HCT116 (cell line): ENCODE results near the gene STARD5. TPM values are rescaled to one million over a fixed set of nuclear protein-coding genes. Genes with fewer than 3 reads are reported as not detected.

Experiments used
- ATAC-seq: fragments of 200-7000 bp; cut with Tn5 transposase; 2 replicates; pipeline ENCODE4 v1.9.1; 2020; ENCODE audit warnings: mild to moderate bottlenecking, moderate library complexity
- BruUV-seq: library from RNA; stranded (reverse); fragments of 400-500 nt; replicated peaks from 2 replicates; lab custom pipeline; 2021; lab: Mats Ljungman, UMichigan
- CTCF ChIA-PET: fragments of 300-600 bp; sonication (Branson Sonifier 250); formaldehyde crosslinking; loops from one replicate; lab custom pipeline; 2021; ENCODE audit warnings: antibody characterized with exemption; lab: Charles Lee
- POLR2A ChIA-PET: fragments of 300-600, 350-600 bp; sonication (Branson Sonifier 250); formaldehyde crosslinking; loops from one replicate; lab custom pipeline; 2021; ENCODE audit warnings: antibody characterized with exemption; lab: Charles Lee
- RAD21 ChIA-PET, 2 experiments: fragments of 300-600 bp; sonication (Branson Sonifier 250); formaldehyde crosslinking; loops; one replicate each; lab custom pipeline; 2023; ENCODE audit warnings: low total read pairs in 2 of 2; ENCODE audit not compliant: uncharacterized antibody in 2 of 2, unreplicated experiment in 2 of 2, low non-redundant PET in 1 of 2; lab: Charles Lee
- DNase-seq: peaks from one replicate; pipeline ENCODE4 v3.0.0-alpha.2; 2010; ENCODE audit warnings: low read depth, low spot score
- H2AFZ ChIP-seq: fragments of 200-600 bp; shearing (Covaris generic), sonication (generic); 2 replicates; pipeline ENCODE4 v1.6.1; 2017; ENCODE audit warnings: low read depth, mixed run types, mixed read lengths, antibody characterized with exemption, low read length; ENCODE audit not compliant: poor library complexity, severe bottlenecking
- H3K27ac ChIP-seq: 2 replicates; pipeline ENCODE4 v1.5.1; 2012; ENCODE audit warnings: low read depth, low read length
- H3K27me3 ChIP-seq: fragments of 200-600 bp; sonication (generic); 2 replicates; pipeline ENCODE4 v1.6.1; 2016; ENCODE audit warnings: mixed run types, low read length, mixed read lengths; ENCODE audit not compliant: insufficient read depth
- H3K36me3 ChIP-seq, 2 experiments: fragments of 200-500 bp in 1 of 2; fragments of 200-600 bp in 1 of 2; sonication (Bioruptor generic) in 1 of 2; sonication (generic) in 1 of 2; 2 replicates each; pipeline versions ENCODE4 v1.5.1 to v1.6.1; 2014 to 2016; ENCODE audit warnings: low read length in 2 of 2, inconsistent platforms in 1 of 2, mixed read lengths in 1 of 2, mixed run types in 1 of 2; ENCODE audit not compliant: insufficient read depth in 2 of 2, control insufficient read depth in 1 of 2
- H3K4me1 ChIP-seq, 2 experiments: fragments of 200-600 bp in 1 of 2; sonication (generic) in 1 of 2; 2 replicates each; pipeline versions ENCODE4 v1.5.1 to v1.6.1; 2012 to 2017; ENCODE audit warnings: low read length in 2 of 2, inconsistent platforms in 1 of 2, mild to moderate bottlenecking in 1 of 2, mixed read lengths in 1 of 2, mixed run types in 1 of 2, moderate library complexity in 1 of 2; ENCODE audit not compliant: insufficient read depth in 2 of 2, control insufficient read depth in 1 of 2
- H3K4me2 ChIP-seq: fragments of 200-600 bp; sonication (generic); 2 replicates; pipeline ENCODE4 v1.6.1; 2017; ENCODE audit warnings: mixed run types, low read length, mixed read lengths
- H3K4me3 ChIP-seq, 2 experiments: fragments of 200-600 bp in 1 of 2; sonication (generic) in 1 of 2; replicated peaks in 1 of 2; 2 replicates each; pipeline ENCODE4 v1.5.1; 2011 to 2016; ENCODE audit warnings: low read length in 2 of 2, control low read depth in 1 of 2, low read depth in 1 of 2, mild to moderate bottlenecking in 1 of 2, mixed read lengths in 1 of 2, mixed run types in 1 of 2
- H3K79me2 ChIP-seq: fragments of 200-600 bp; sonication (generic); 2 replicates; pipeline ENCODE4 v1.6.1; 2017; ENCODE audit warnings: mild to moderate bottlenecking, mixed run types, low read length, moderate library complexity, mixed read lengths; ENCODE audit not compliant: insufficient read depth
- H3K9ac ChIP-seq: fragments of 200-600 bp; sonication (generic); 2 replicates; pipeline ENCODE4 v1.6.1; 2016; ENCODE audit warnings: low read length, mixed read lengths
- H3K9me2 ChIP-seq: fragments of 200-600 bp; sonication (generic), shearing (Covaris generic); 2 replicates; pipeline ENCODE4 v1.6.1; 2017; ENCODE audit warnings: mixed run types, mild to moderate bottlenecking, moderate library complexity; ENCODE audit not compliant: insufficient read depth
- H3K9me3 ChIP-seq, 2 experiments: fragments of 200-500 bp in 1 of 2; fragments of 200-600 bp in 1 of 2; sonication (Bioruptor generic) in 1 of 2; sonication (generic) in 1 of 2; 2 replicates each; pipeline ENCODE4 v1.6.1; 2014 to 2017; ENCODE audit warnings: low read length in 2 of 2, mixed read lengths in 2 of 2, inconsistent platforms in 1 of 2, low read depth in 1 of 2, mild to moderate bottlenecking in 1 of 2, mixed run types in 1 of 2, moderate library complexity in 1 of 2; ENCODE audit not compliant: control insufficient read depth in 1 of 2, insufficient read depth in 1 of 2
- H4K20me1 ChIP-seq: fragments of 200-600 bp; sonication (generic), shearing (Covaris generic); 2 replicates; pipeline ENCODE4 v1.6.1; 2017; ENCODE audit warnings: mixed run types, mild to moderate bottlenecking, moderate library complexity; ENCODE audit not compliant: insufficient read depth
- ATF3 ChIP-seq: IDR thresholded peaks from 2 replicates; pipeline ENCODE4 v1.6.1; 2012
- CEBPB ChIP-seq: IDR thresholded peaks from 2 replicates; pipeline ENCODE4 v1.6.1; 2012; ENCODE audit warnings: low read depth
- CTCF ChIP-seq, 3 experiments: fragments of 200-600 bp in 1 of 3; sonication (generic) in 1 of 3; IDR thresholded peaks in 2 of 3; conservative IDR thresholded peaks in 1 of 3; 2 replicates each; pipeline ENCODE4 v1.5.1; 2012 to 2017; ENCODE audit warnings: low read depth in 2 of 3, low read length in 2 of 3, antibody characterized with exemption in 1 of 3, borderline replicate concordance in 1 of 3, control low read depth in 1 of 3, mild to moderate bottlenecking in 1 of 3, mixed read lengths in 1 of 3, mixed run types in 1 of 3, moderate library complexity in 1 of 3; ENCODE audit not compliant: insufficient read depth in 1 of 3
- EGR1 ChIP-seq: IDR thresholded peaks from 2 replicates; pipeline ENCODE4 v1.6.1; 2012; ENCODE audit warnings: low read depth
- ELF1 ChIP-seq: IDR thresholded peaks from 2 replicates; pipeline ENCODE4 v1.6.1; 2012; ENCODE audit warnings: low read depth, borderline replicate concordance
- EZH2phosphoT487 ChIP-seq: fragments of 200-600 bp; IDR thresholded peaks from 2 replicates; pipeline ENCODE4 v1.6.1; 2018; ENCODE audit warnings: antibody characterized with exemption, borderline replicate concordance
- FOSL1 ChIP-seq: IDR thresholded peaks from 2 replicates; pipeline ENCODE4 v1.6.1; 2012; ENCODE audit warnings: low read depth
- JUND ChIP-seq: IDR thresholded peaks from 2 replicates; pipeline ENCODE4 v1.6.1; 2012
- MAX ChIP-seq: IDR thresholded peaks from 2 replicates; pipeline ENCODE4 v1.6.1; 2012
- POLR2A ChIP-seq: IDR thresholded peaks from 2 replicates; pipeline ENCODE4 v1.7.0; 2011; ENCODE audit warnings: borderline replicate concordance; ENCODE audit not compliant: insufficient read depth, insufficient read length; ENCODE audit errors: extremely low read depth
- POLR2AphosphoS5 ChIP-seq: IDR thresholded peaks from 2 replicates; pipeline ENCODE4 v1.6.1; 2011; ENCODE audit warnings: mild to moderate bottlenecking, low read depth, low read length, moderate library complexity
- RAD21 ChIP-seq: IDR thresholded peaks from 2 replicates; pipeline ENCODE4 v1.6.1; 2012; ENCODE audit warnings: low read depth, mild to moderate bottlenecking
- SIN3A ChIP-seq: IDR thresholded peaks from 2 replicates; pipeline ENCODE4 v1.6.1; 2012; ENCODE audit warnings: low read depth
- SP1 ChIP-seq: IDR thresholded peaks from 2 replicates; pipeline ENCODE4 v1.6.1; 2012; ENCODE audit warnings: low read depth
- SRF ChIP-seq: IDR thresholded peaks from 2 replicates; pipeline ENCODE4 v1.6.1; 2012; ENCODE audit warnings: low read depth
- TCF7L2 ChIP-seq: IDR thresholded peaks from 2 replicates; pipeline ENCODE4 v1.7.0; 2011; ENCODE audit warnings: borderline replicate concordance, inconsistent platforms; ENCODE audit not compliant: insufficient read depth, insufficient read length; ENCODE audit errors: extremely low read depth
- YY1 ChIP-seq: IDR thresholded peaks from 2 replicates; pipeline ENCODE4 v1.6.1; 2011; ENCODE audit warnings: low read length, low read depth, moderate library complexity, mild to moderate bottlenecking; ENCODE audit not compliant: insufficient replicate concordance; ENCODE audit errors: extremely low read depth
- ZBTB33 ChIP-seq: IDR thresholded peaks from 2 replicates; pipeline ENCODE4 v1.6.1; 2011; ENCODE audit warnings: mild to moderate bottlenecking, low read length, moderate library complexity; ENCODE audit not compliant: insufficient replicate concordance; ENCODE audit errors: extremely low read depth
- ZNF274 ChIP-seq: fragments of 200-500 bp; sonication (Bioruptor generic); IDR thresholded peaks from 2 replicates; pipeline ENCODE4 v1.6.1; 2014; ENCODE audit warnings: mild to moderate bottlenecking, low read depth, low read length, inconsistent platforms
- intact Hi-C: fragments of 100-400 bp; cut with micrococcal nuclease; formaldehyde crosslinking; loops from 2 replicates; pipeline ENCODE4 v1.10.0; 2022
- total RNA-seq: library from RNA; stranded (reverse); gene quantifications from one replicate; pipeline ENCODE4 v1.2.1, GENCODE V29; 2021; ENCODE audit not compliant: unreplicated experiment

Gene STARD5
- total RNA-seq, 1 experiment from 2014 or later, result 4.0 TPM

- H4K20me1 ChIP-seq, result no peaks in the 10 kb centered on the region
- DNase-seq, result no peak
Observed at GRCh38 chr15:81281456-81281735, 42.5 kb downstream of the STARD5 start.

More at GRCh38 chr15:81281456-81281735, 42.5 kb downstream of the STARD5 start:
- Histone ChIP-seq H2AFZ (no peak overlapping the region), H3K4me1 (no peaks in the 10 kb centered on the region), H3K27ac (no peak overlapping the region), H3K9me3 (no peaks in the 10 kb centered on the region), H3K4me3 (no peak overlapping the region), H3K9ac (no peak overlapping the region), H3K9me2 (no peaks in the 10 kb centered on the region), H3K36me3 (no peaks in the 10 kb centered on the region), H3K27me3 (no peaks in the 10 kb centered on the region), H3K4me2 (no peak overlapping the region), H3K79me2 (no peaks in the 10 kb centered on the region)
- CTCF ChIA-PET, result interaction anchor here (1.4 to 1.8 kb wide), 2 partner anchors 9 to 15 kb away, joined by 4 read pairs; no protein-coding TSS in a partner anchor
- no TSS peak for BruUV-seq
- RAD21 ChIA-PET, result no interaction called here
- intact Hi-C loops, result no loop called here
- POLR2A ChIA-PET, result no interaction called here
- ATAC-seq, result no peak
- TF ChIP-seq SRF, result no peak
- no peak for TF ChIP-seq CEBPB
- TF ChIP-seq SP1, result no peak
- TF ChIP-seq TCF7L2, result no peak
- TF ChIP-seq EGR1, result no peak
- TF ChIP-seq MAX, result no peak
- TF ChIP-seq ZBTB33, result no peak
- no peak for TF ChIP-seq POLR2AphosphoS5
- no peak for TF ChIP-seq YY1
- TF ChIP-seq ATF3, result no peak
- no peak for TF ChIP-seq ZNF274
- no peak for TF ChIP-seq EZH2phosphoT487
- TF ChIP-seq RAD21, result no peak
- no peak for TF ChIP-seq FOSL1
- no peak for TF ChIP-seq SIN3A
- TF ChIP-seq JUND, result no peak
- no peak for TF ChIP-seq ELF1
- no peak for TF ChIP-seq POLR2A
- no peak for TF ChIP-seq CTCF (IDR thresholded peaks at IDR 0.05 in 2 of 3, conservative IDR thresholded peaks at IDR 0.05 in 1 of 3; ENCODE audit: borderline replicate concordance in 1 of 3, insufficient read depth in 1 of 3, low read depth in 2 of 3, low read length in 2 of 3)
